Panc1 (cell line): ENCODE measurements around the gene CTSD. TPM values are rescaled to one million over a fixed set of nuclear protein-coding genes. Genes with fewer than 3 reads are reported as not detected.

ENCODE experiments used
- ATAC-seq: fragments of 200-7000 bp; cut with Tn5 transposase; 2 replicates; pipeline ENCODE4 v1.9.1; 2020; ENCODE audit warnings: mild to moderate bottlenecking, moderate library complexity
- BruUV-seq: library from RNA; stranded (reverse); fragments of 400-500 nt; replicated peaks from 2 replicates; lab custom pipeline; 2021; lab: Mats Ljungman, UMichigan
- CTCF ChIA-PET: fragments of 300-600 bp; sonication (Branson Sonifier 250); formaldehyde crosslinking; loops from one replicate; lab custom pipeline; 2022; ENCODE audit warnings: antibody characterized with exemption; lab: Charles Lee
- POLR2A ChIA-PET: fragments of 300-600 bp; sonication (Branson Sonifier 250); formaldehyde crosslinking; loops from one replicate; lab custom pipeline; 2022; ENCODE audit warnings: antibody characterized with exemption; lab: Charles Lee
- DNase-seq: peaks from one replicate; pipeline ENCODE4 v3.0.0-alpha.2; 2010; ENCODE audit warnings: low read depth, low spot score
- H3K27ac ChIP-seq: 2 replicates; pipeline ENCODE4 v1.5.1; 2011; ENCODE audit warnings: mild to moderate bottlenecking, low read length, inconsistent platforms
- H3K27me3 ChIP-seq: fragments of 200-500 bp; sonication (Bioruptor generic); 2 replicates; pipeline ENCODE4 v1.6.0; 2014; ENCODE audit warnings: low read length, inconsistent platforms; ENCODE audit not compliant: control insufficient read depth, insufficient read depth
- H3K36me3 ChIP-seq: fragments of 200-500 bp; sonication (Bioruptor generic); 2 replicates; pipeline ENCODE4 v1.5.1; 2014; ENCODE audit warnings: inconsistent platforms, mild to moderate bottlenecking, low read length, moderate library complexity; ENCODE audit not compliant: control insufficient read depth, insufficient read depth
- H3K4me1 ChIP-seq: 2 replicates; pipeline ENCODE4 v1.5.1; 2011; ENCODE audit warnings: inconsistent platforms, mild to moderate bottlenecking, low read length, moderate library complexity; ENCODE audit not compliant: control insufficient read depth, insufficient read depth
- H3K4me3 ChIP-seq, 2 experiments: 2 replicates each; pipeline ENCODE4 v1.5.1; 2011 to 2012; ENCODE audit warnings: low read depth in 2 of 2, low read length in 2 of 2, mild to moderate bottlenecking in 2 of 2, inconsistent platforms in 1 of 2, moderate library complexity in 1 of 2
- H3K9me3 ChIP-seq: fragments of 200-500 bp; sonication (Bioruptor generic); 2 replicates; pipeline ENCODE4 v1.5.1; 2014; ENCODE audit warnings: low read depth, mild to moderate bottlenecking, inconsistent platforms, low read length, moderate library complexity; ENCODE audit not compliant: control insufficient read depth, insufficient read depth
- CTCF ChIP-seq: fragments of 450-650 bp; IDR thresholded peaks from 2 replicates; pipeline ENCODE4 v1.5.1; 2017; ENCODE audit warnings: mild to moderate bottlenecking
- POLR2AphosphoS5 ChIP-seq: IDR thresholded peaks from 2 replicates; pipeline ENCODE4 v1.6.1; 2012; ENCODE audit warnings: mild to moderate bottlenecking, low read depth, low read length, moderate library complexity
- REST ChIP-seq, 2 experiments: IDR thresholded peaks; 2 replicates each; pipeline ENCODE4 v1.6.1; 2011 to 2012; ENCODE audit warnings: low read depth in 2 of 2, control low read depth in 1 of 2, low read length in 1 of 2, mild to moderate bottlenecking in 1 of 2, moderate library complexity in 1 of 2; ENCODE audit not compliant: insufficient read depth in 1 of 2
- SIN3A ChIP-seq: IDR thresholded peaks from 2 replicates; pipeline ENCODE4 v1.6.1; 2012; ENCODE audit warnings: low read depth, mild to moderate bottlenecking, low read length, moderate library complexity, borderline replicate concordance; ENCODE audit not compliant: insufficient read depth
- TCF7L2 ChIP-seq: IDR thresholded peaks from 2 replicates; pipeline ENCODE4 v1.6.1; 2011; ENCODE audit warnings: mild to moderate bottlenecking, low read depth, low read length, inconsistent platforms
- in situ Hi-C: cut with HindIII; loops from 2 replicates; pipeline ENCODE4 v1.10.0; 2016; ENCODE audit warnings: low sequenced_read_pairs, low pct_unique_long_range_greater_than_20kb
- intact Hi-C: fragments of 100-400 bp; cut with micrococcal nuclease; formaldehyde crosslinking; loops from one replicate; pipeline ENCODE4 v1.10.0; 2022; ENCODE audit not compliant: unreplicated experiment
- total RNA-seq: library from RNA; stranded (reverse); gene quantifications from one replicate; pipeline ENCODE4 v1.2.1, GENCODE V29; 2021; ENCODE audit not compliant: unreplicated experiment

The CTSD gene
- total RNA-seq, 1 experiment from 2014 or later: 1,813 TPM

- ChIA-PET CTCF (no interaction called here), POLR2A (interaction anchor here (0.7 kb wide), 1 partner anchor 9 kb away, joined by 4 read pairs; no protein-coding TSS in a partner anchor)
- in situ Hi-C loops (no loop called here), intact Hi-C loops (no loop called here)
- Histone ChIP-seq H3K27ac (no peak overlapping the region), H3K27me3 (no peaks in the 10 kb centered on the region), H3K4me1 (no peaks in the 10 kb centered on the region; the same call in 1 of the 2 replicates), H3K9me3 (no peaks in the 10 kb centered on the region), H3K4me3 (no peak overlapping the region), H3K36me3 (no peaks in the 10 kb centered on the region)
- TF ChIP-seq SIN3A: no peak
- TF ChIP-seq POLR2AphosphoS5: no peak
- TF ChIP-seq REST (IDR thresholded peaks at IDR 0.05; ENCODE audit: insufficient read depth in 1 of 2, low read depth in 2 of 2, low read length in 1 of 2): no peak
- TF ChIP-seq CTCF: no peak
- TF ChIP-seq TCF7L2: no peak
- BruUV-seq: no TSS peak
- DNase-seq: no peak
- no peak for ATAC-seq
Measured at GRCh38 chr11:1791912-1792311, 28.2 kb upstream of the CTSD start.

GRCh38 chr11:1786466-1786865 lies 22.7 kb upstream of the CTSD start:
- ChIA-PET CTCF (interaction anchor here (1.6 kb wide), 1 partner anchor 46 kb away, joined by 6 read pairs; no protein-coding TSS in a partner anchor), POLR2A (no interaction called here)
- in situ Hi-C loops (no loop called here), intact Hi-C loops (no loop called here)
- Histone ChIP-seq H3K9me3 (no peaks in the 10 kb centered on the region), H3K4me3 (no peak overlapping the region), H3K27ac (peak overlapping the region; percentile 2; the same call in 1 of the 2 replicates), H3K36me3 (no peaks in the 10 kb centered on the region), H3K4me1 (peaks cover 31% of the 10 kb centered on the region), H3K27me3 (no peaks in the 10 kb centered on the region)
- TF ChIP-seq SIN3A (no peak), REST (IDR thresholded peaks at IDR 0.05; ENCODE audit: insufficient read depth in 1 of 2, low read depth in 2 of 2, low read length in 1 of 2) (no peak), CTCF (no peak), POLR2AphosphoS5 (no peak), TCF7L2 (no peak)
- no peak for ATAC-seq
- DNase-seq: no peak
- BruUV-seq: no TSS peak
